Memory B cell (primary cell): ENCODE measurements around the gene ADAMTSL4.

Source experiments
- ATAC-seq: fragments of 150-1000 bp; cut with Tn5 transposase; 2 replicates; pipeline ENCODE4 v1.10.0; 2021; ENCODE audit warnings: low read depth, mild to moderate bottlenecking, moderate library complexity
- DNase-seq, 2 donors: peaks; one replicate each; pipeline ENCODE4 v3.0.0; 2022; ENCODE audit warnings: low spot score in 2 of 2
- H3K27ac Mint-ChIP-seq: one replicate; pipeline ENCODE4 v1.8.0; 2022; ENCODE audit warnings: mild to moderate bottlenecking, moderate library complexity, mixed read lengths
- H3K27me3 Mint-ChIP-seq: one replicate; pipeline ENCODE4 v1.8.0; 2022; ENCODE audit warnings: mixed read lengths
- H3K36me3 Mint-ChIP-seq: one replicate; pipeline ENCODE4 v1.8.0; 2022; ENCODE audit warnings: mild to moderate bottlenecking, mixed read lengths
- H3K4me1 Mint-ChIP-seq: one replicate; pipeline ENCODE4 v1.8.0; 2022; ENCODE audit warnings: mixed read lengths
- H3K4me3 Mint-ChIP-seq: one replicate; pipeline ENCODE4 v1.8.0; 2022; ENCODE audit warnings: mild to moderate bottlenecking, moderate library complexity, mixed read lengths
- H3K9me3 Mint-ChIP-seq: one replicate; pipeline ENCODE4 v1.8.0; 2022; ENCODE audit warnings: mixed read lengths

The ADAMTSL4 gene

DNA sequence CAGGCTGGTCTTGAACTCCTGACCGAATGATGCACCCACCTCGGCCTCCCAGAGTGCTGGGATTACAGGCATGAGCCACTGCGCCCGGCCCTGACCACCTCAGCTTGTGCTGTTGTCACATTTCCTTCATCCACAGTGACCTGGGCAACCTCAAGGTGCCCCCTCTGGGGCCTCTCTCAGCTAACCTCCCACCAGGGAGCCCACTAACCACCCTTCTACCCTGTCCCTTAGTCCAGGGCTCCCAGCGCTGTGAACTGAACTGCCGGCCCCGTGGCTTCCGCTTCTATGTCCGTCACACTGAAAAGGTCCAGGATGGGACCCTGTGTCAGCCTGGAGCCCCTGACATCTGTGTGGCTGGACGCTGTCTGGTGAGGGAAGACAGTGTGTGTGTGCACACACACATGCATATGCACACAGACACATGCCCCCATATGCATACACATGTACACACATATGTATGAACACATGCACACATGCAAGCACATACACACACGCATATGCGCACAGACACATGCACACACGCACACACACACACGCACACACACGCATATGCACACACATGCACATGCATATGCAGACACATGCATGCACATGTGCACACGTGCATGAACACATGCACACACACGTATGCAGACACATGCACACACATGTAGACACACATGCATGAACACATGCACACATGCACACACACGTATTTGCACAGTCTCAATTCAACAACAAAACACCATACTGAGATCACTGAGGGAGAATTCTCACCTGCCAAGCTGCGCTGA is 6.2 kb downstream of the ADAMTSL4 start:
- peaks cover under 1% of the 10 kb centered on the region for H3K27me3 Mint-ChIP-seq
- H3K27ac Mint-ChIP-seq, result no peak overlapping the region
- no peaks in the 10 kb centered on the region for H3K9me3 Mint-ChIP-seq
- H3K4me1 Mint-ChIP-seq, result peaks cover 17% of the 10 kb centered on the region
- no peak overlapping the region for H3K4me3 Mint-ChIP-seq
- ATAC-seq, result no peak
- peaks cover 1% of the 10 kb centered on the region for H3K36me3 Mint-ChIP-seq
- no peak for DNase-seq

DNA sequence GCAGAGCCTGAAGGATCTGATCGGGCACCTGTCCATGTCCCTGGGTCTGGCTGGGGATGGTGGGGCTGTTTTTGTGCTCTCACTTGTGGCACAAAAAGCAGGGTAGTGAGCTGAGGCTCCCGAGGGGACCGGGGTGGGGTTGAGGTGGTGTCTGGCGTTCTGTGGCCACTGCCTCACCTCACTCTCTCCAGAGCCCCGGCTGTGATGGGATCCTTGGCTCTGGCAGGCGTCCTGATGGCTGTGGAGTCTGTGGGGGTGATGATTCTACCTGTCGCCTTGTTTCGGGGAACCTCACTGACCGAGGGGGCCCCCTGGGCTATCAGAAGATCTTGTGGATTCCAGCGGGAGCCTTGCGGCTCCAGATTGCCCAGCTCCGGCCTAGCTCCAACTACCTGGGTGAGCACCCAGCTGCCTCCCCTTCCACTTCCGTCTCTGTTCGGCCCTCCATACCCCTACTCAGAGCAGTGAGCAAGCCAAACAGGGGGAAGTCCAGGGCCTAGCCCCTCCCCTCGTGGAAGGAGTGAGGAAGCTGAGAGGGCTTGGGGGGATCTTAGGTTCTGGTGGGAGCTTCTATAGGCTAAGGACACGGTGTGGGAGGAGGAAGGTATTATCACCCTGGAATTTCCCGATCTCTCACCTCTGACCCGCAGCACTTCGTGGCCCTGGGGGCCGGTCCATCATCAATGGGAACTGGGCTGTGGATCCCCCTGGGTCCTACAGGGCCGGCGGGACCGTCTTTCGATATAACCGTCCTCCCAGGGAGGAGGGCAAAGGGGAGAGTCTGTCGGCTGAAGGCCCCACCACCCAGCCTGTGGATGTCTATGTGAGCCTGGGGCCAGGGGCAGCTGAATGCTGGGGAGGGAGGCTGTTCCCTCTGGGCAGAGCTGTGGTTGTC is 7.0 kb downstream of the ADAMTSL4 start:
- Mint-ChIP-seq H3K9me3 (no peaks in the 10 kb centered on the region), H3K27ac (no peak overlapping the region), H3K4me3 (no peak overlapping the region), H3K36me3 (peaks cover 1% of the 10 kb centered on the region), H3K27me3 (no peaks in the 10 kb centered on the region), H3K4me1 (peaks cover 20% of the 10 kb centered on the region)
- DNase-seq (no peak), ATAC-seq (no peak)

DNA sequence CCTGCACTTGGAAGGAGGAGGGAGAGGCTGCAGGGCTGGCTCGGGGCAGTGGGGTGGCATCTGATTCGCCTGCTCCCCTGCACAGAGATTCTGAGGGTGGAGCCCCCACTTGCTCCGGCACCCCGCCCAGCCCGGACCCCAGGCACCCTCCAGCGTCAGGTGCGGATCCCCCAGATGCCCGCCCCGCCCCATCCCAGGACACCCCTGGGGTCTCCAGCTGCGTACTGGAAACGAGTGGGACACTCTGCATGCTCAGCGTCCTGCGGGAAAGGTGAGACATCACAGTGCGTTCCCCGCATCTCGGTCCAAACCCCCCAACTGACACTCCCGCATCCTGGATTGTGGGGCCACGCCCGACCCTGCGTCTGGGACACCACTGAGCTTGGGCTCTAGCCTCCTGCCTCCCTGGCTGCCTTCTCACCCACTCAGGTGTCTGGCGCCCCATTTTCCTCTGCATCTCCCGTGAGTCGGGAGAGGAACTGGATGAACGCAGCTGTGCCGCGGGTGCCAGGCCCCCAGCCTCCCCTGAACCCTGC is 7.9 kb downstream of the ADAMTSL4 start:
- ATAC-seq (no peak), DNase-seq (no peak)
- Mint-ChIP-seq H3K4me3 (no peak overlapping the region), H3K4me1 (peaks cover 16% of the 10 kb centered on the region), H3K36me3 (peaks cover 1% of the 10 kb centered on the region), H3K9me3 (no peaks in the 10 kb centered on the region), H3K27ac (no peak overlapping the region), H3K27me3 (no peaks in the 10 kb centered on the region)

DNA sequence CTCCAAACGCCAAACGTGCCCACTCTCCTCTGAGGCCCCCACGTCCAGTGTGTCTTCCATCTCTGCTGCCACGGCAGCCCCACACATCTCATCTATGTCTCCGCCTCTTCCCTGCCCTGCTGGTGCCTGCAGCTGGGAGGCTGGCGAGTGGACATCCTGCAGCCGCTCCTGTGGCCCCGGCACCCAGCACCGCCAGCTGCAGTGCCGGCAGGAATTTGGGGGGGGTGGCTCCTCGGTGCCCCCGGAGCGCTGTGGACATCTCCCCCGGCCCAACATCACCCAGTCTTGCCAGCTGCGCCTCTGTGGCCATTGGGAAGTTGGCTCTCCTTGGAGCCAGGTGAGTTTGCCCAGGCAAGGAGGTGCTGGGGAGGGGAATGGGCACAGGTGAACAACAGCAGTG is 8.6 kb downstream of the ADAMTSL4 start:
- Mint-ChIP-seq H3K4me3 (no peak overlapping the region), H3K36me3 (peaks cover 1% of the 10 kb centered on the region), H3K9me3 (no peaks in the 10 kb centered on the region), H3K4me1 (peaks cover 13% of the 10 kb centered on the region), H3K27me3 (no peaks in the 10 kb centered on the region), H3K27ac (no peak overlapping the region)
- DNase-seq (no peak), ATAC-seq (no peak)

DNA sequence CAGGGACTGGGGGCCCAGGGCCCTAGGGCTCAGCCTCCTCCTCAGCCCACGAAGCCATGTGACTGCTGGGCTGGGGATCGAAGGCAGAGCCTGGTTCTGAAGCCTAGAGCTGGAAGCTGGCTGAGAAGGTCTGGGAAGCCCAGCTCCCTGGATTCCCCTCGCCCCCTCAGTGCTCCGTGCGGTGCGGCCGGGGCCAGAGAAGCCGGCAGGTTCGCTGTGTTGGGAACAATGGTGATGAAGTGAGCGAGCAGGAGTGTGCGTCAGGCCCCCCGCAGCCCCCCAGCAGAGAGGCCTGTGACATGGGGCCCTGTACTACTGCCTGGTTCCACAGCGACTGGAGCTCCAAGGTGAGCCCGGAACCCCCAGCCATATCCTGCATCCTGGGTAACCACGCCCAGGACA is 9.1 kb downstream of the ADAMTSL4 start:
- H3K4me1 Mint-ChIP-seq, result peaks cover 17% of the 10 kb centered on the region
- no peaks in the 10 kb centered on the region for H3K9me3 Mint-ChIP-seq
- H3K27me3 Mint-ChIP-seq, result no peaks in the 10 kb centered on the region
- no peak overlapping the region for H3K27ac Mint-ChIP-seq
- peaks cover 1% of the 10 kb centered on the region for H3K36me3 Mint-ChIP-seq
- no peak overlapping the region for H3K4me3 Mint-ChIP-seq
- ATAC-seq (no peak), DNase-seq (no peak)

DNA sequence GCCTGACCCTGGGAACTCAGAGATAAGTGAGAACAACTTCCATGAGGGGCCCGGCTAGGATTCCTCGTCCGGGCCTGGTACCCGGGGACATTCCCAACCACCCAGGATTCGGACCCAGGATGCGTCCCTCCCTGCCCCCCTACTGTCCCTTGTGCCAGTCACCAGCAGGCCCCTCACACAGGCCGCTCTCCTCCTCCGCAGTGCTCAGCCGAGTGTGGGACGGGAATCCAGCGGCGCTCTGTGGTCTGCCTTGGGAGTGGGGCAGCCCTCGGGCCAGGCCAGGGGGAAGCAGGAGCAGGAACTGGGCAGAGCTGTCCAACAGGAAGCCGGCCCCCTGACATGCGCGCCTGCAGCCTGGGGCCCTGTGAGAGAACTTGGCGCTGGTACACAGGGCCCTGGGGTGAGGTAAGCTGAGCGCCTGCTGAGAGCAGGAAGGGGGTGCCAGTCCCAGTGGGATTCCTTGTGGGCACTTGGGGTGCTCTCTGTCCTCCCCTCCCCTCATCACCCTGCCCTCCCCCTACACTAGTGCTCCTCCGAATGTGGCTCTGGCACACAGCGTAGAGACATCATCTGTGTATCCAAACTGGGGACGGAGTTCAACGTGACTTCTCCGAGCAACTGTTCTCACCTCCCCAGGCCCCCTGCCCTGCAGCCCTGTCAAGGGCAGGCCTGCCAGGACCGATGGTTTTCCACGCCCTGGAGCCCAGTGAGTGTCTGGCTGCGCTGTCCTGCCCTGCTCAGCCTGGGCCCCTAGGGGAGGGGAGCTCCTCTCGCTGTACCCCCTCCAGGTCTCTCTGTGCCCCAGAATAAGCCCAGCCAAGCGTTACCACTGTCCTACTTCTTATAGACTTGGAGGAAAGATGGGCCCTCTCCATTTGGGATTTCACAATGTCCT is 9.8 kb downstream of the ADAMTSL4 start:
- DNase-seq (no peak), ATAC-seq (no peak)
- Mint-ChIP-seq H3K36me3 (peaks cover 1% of the 10 kb centered on the region), H3K27me3 (no peaks in the 10 kb centered on the region), H3K9me3 (no peaks in the 10 kb centered on the region), H3K27ac (no peak overlapping the region), H3K4me3 (no peak overlapping the region), H3K4me1 (peaks cover 24% of the 10 kb centered on the region)

DNA sequence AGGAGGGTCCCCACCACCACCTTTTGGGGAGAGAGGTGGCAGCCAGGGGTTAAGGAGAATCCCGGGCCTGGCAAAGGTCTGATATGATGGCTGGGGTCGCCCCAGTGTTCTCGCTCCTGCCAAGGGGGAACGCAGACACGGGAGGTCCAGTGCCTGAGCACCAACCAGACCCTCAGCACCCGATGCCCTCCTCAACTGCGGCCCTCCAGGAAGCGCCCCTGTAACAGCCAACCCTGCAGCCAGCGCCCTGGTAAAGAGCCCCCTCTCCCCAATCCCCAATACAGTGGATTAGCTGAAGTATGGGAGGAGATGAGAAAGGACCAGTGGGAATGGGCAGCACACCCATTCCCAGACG is 10.4 kb downstream of the ADAMTSL4 start:
- H3K4me1 Mint-ChIP-seq, result peaks cover 26% of the 10 kb centered on the region
- H3K27ac Mint-ChIP-seq, result no peak overlapping the region
- H3K4me3 Mint-ChIP-seq, result no peak overlapping the region
- peaks cover 1% of the 10 kb centered on the region for H3K36me3 Mint-ChIP-seq
- no peaks in the 10 kb centered on the region for H3K9me3 Mint-ChIP-seq
- H3K27me3 Mint-ChIP-seq, result no peaks in the 10 kb centered on the region
- DNase-seq, result no peak
- no peak for ATAC-seq

DNA sequence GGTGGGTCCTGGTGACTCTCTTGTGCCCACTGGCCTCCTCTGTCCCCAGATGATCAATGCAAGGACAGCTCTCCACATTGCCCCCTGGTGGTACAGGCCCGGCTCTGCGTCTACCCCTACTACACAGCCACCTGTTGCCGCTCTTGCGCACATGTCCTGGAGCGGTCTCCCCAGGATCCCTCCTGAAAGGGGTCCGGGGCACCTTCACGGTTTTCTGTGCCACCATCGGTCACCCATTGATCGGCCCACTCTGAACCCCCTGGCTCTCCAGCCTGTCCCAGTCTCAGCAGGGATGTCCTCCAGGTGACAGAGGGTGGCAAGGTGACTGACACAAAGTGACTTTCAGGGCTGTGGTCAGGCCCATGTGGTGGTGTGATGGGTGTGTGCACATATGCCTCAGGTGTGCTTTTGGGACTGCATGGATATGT is 10.8 kb downstream of the ADAMTSL4 start:
- Mint-ChIP-seq H3K4me3 (peak overlapping the region; percentile 42), H3K9me3 (no peaks in the 10 kb centered on the region), H3K27me3 (no peaks in the 10 kb centered on the region), H3K27ac (peak overlapping the region; percentile 100), H3K4me1 (peaks cover 28% of the 10 kb centered on the region), H3K36me3 (peaks cover 1% of the 10 kb centered on the region)
- no peak for ATAC-seq
- DNase-seq, result peak; percentile 79 to 85

DNA sequence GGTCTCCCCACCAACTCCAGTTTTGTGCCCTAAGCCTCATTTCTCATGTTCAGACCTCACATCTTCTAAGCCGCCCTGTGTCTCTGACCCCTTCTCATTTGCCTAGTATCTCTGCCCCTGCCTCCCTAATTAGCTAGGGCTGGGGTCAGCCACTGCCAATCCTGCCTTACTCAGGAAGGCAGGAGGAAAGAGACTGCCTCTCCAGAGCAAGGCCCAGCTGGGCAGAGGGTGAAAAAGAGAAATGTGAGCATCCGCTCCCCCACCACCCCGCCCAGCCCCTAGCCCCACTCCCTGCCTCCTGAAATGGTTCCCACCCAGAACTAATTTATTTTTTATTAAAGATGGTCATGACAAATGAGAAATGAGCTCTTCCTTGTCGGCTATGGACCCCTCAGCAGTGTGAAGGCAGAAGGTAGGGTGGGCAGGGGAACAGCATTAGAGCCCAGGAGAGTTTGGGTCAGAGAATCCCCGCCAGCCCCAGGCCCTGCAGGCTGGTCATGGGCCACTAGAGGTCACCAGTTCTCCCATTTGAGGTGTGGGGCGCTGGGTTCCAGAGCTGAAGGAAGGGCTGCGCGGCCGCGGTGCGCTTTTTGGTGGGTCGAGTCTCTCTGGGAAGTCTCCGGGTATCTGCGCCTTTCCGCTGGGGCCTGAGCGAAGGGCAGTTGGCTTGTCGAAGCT is 11.5 kb downstream of the ADAMTSL4 start:
- no peaks in the 10 kb centered on the region for H3K27me3 Mint-ChIP-seq
- peak overlapping the region; percentile 96 for H3K4me3 Mint-ChIP-seq
- ATAC-seq, result peak; percentile 30
- peak overlapping the region; percentile 100 for H3K27ac Mint-ChIP-seq
- DNase-seq, result peak; percentile 82 to 87
- peaks cover under 1% of the 10 kb centered on the region for H3K36me3 Mint-ChIP-seq
- no peaks in the 10 kb centered on the region for H3K9me3 Mint-ChIP-seq
- peaks cover 28% of the 10 kb centered on the region for H3K4me1 Mint-ChIP-seq

DNA sequence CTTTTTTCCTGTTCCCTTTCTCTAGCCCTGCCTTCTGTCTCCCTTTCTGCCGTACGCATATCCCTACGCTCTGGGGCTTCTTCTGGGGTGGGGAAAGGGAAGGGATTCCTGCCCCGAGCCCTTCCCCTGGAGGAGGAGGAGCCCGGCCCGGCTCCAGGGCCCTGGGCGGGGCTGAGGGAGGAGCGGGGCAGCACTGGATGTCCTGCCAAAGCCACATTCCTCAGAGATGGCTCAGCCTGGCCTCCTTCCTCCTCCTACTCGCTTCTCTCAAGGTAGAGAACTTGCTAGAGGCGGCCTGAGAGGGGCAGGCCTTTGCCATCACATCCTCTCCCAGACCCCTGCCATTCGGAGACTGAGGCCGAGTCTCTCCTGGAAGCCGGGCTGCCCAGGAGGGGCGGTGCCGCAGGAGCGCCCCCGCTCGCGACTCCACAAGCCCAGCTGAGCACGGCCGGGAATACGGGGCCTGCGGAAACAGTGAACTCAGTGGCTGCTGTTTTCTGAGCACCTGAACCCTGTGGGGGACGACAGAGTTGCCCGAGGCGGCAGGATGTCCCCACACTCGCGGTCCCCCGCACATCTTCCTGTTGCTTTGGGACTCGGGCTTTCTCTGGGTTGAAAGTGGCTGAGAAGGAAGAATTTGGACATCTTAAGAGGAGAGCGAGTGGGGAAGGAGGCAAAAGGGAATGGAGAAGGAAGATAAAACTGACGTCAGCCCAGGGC is 12.2 kb downstream of the ADAMTSL4 start:
- no peaks in the 10 kb centered on the region for H3K9me3 Mint-ChIP-seq
- DNase-seq, result peak; percentile 46 to 66
- ATAC-seq, result peak; percentile 23
- H3K27ac Mint-ChIP-seq, result peak overlapping the region; percentile 100
- peaks cover 30% of the 10 kb centered on the region for H3K4me1 Mint-ChIP-seq
- H3K27me3 Mint-ChIP-seq, result no peaks in the 10 kb centered on the region
- no peaks in the 10 kb centered on the region for H3K36me3 Mint-ChIP-seq
- peak overlapping the region; percentile 96 for H3K4me3 Mint-ChIP-seq

DNA sequence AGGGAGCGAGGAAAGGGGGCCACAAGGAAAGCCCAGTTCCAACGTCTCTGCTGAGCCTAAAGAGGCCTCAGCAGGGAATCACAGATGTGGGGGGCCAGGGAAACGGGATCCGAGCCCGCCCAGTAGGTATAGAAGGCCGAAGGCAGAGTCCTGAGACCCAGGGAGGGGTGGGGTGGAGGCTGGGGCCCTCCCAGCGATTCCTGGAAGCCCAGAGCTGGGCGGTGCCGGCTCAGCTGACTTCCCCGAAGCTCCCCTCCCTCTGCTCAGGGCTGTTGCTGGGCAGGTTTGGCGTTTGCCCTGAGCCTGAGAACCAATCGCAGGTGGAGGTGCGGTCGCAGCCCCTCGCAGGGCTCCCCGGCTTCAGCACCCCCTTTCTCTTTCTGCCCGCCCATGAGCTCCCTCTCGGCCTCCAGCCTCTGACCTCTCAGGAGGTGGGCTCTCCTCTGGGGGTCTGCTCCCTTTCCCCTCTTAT is 12.8 kb downstream of the ADAMTSL4 start:
- peak overlapping the region; percentile 100 for H3K27ac Mint-ChIP-seq
- peak; percentile 70 to 74 for DNase-seq
- peak; percentile 49 for ATAC-seq
- no peaks in the 10 kb centered on the region for H3K27me3 Mint-ChIP-seq
- peaks cover 33% of the 10 kb centered on the region for H3K4me1 Mint-ChIP-seq
- H3K9me3 Mint-ChIP-seq, result no peaks in the 10 kb centered on the region
- H3K36me3 Mint-ChIP-seq, result no peaks in the 10 kb centered on the region
- H3K4me3 Mint-ChIP-seq, result peak overlapping the region; percentile 96

DNA sequence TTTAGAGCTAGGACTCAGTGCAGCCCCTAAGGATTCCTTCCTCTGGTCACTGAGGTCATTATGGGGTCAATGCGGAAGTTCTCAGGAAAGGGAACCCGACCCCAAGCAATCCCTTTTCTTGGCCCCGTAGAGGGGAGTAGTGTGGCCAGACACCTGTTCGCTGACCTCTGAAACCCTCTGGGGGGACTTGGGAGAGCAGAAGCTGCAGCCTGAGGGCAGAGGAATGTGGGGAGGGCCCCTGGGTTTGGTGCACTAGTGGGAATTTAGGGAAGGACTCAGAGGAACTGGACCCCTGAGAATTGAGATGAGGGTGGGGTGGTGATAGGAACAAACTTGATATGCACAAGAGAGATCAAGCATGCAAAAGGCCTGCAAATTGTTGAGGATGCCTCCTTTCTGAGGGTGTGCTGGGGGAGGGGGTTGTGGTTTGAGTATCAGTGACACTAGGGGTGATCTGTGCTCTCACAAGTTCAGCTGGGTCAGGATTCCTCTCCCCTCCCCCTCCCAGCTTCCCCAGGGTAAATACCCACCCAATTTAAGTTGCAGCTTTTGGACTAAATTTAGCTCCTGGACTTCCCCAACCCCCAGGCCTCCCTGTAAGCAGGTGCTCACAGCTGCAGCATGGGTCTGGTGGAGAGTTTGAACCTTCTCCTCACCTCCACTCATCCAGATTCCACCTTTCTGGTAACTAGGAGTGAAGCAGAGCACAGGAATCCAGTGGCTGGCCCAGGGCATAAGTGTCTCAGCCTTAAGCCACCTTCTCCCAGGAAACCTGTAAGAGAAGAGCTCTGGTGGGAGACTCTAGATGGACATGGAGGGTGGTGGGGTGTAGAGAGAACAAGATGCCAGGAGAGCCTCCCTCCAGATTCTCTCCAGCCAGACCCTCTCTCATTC is 13.5 kb downstream of the ADAMTSL4 start:
- Mint-ChIP-seq H3K9me3 (no peaks in the 10 kb centered on the region), H3K27me3 (no peaks in the 10 kb centered on the region), H3K36me3 (no peaks in the 10 kb centered on the region), H3K4me3 (peak overlapping the region; percentile 96), H3K27ac (peak overlapping the region; percentile 100), H3K4me1 (peaks cover 40% of the 10 kb centered on the region)
- peak; percentile 71 to 90 for DNase-seq
- peak; percentile 60 for ATAC-seq
